GM23338 (cell line): Measurements from ENCODE around the gene APLN.

ENCODE experiments used
- CREB1 ChIP-seq: fragments of 250-450 bp; sonication (Bioruptor Pico); IDR thresholded peaks from 2 replicates; pipeline ENCODE4 v1.5.0; 2020; ENCODE audit warnings: low read depth, mild to moderate bottlenecking, moderate library complexity
- EZH2 ChIP-seq: fragments of 200-600 bp; sonication (generic); IDR thresholded peaks from one replicate; pipeline ENCODE4 v1.8.0; 2017; ENCODE audit warnings: antibody characterized with exemption, mild to moderate bottlenecking, low read depth; ENCODE audit not compliant: unreplicated experiment
- EZH2phosphoT487 ChIP-seq: fragments of 200-600 bp; sonication (generic); IDR thresholded peaks from one replicate; pipeline ENCODE4 v1.8.1; 2018; ENCODE audit warnings: antibody characterized with exemption; ENCODE audit not compliant: unreplicated experiment
- JUNB ChIP-seq: IDR thresholded peaks from one replicate; pipeline ENCODE4 v1.6.1; 2016; ENCODE audit warnings: antibody characterized with exemption; ENCODE audit not compliant: unreplicated experiment
- NANOG ChIP-seq: IDR thresholded peaks from 2 replicates; pipeline ENCODE4 v1.6.1; 2016; ENCODE audit warnings: antibody characterized with exemption, borderline replicate concordance
- POLR2AphosphoS5 ChIP-seq: IDR thresholded peaks from 2 replicates; pipeline ENCODE4 v1.6.1; 2016; ENCODE audit warnings: antibody characterized with exemption, low read depth
- STAT1 ChIP-seq: IDR thresholded peaks from one replicate; pipeline ENCODE4 v1.6.1; 2016; ENCODE audit warnings: antibody characterized with exemption; ENCODE audit not compliant: unreplicated experiment
- ZNF114 ChIP-seq: fragments of 250-450 bp; sonication (Bioruptor Pico); IDR thresholded peaks from 2 replicates; pipeline ENCODE4 v1.5.0; 2020; ENCODE audit warnings: mild to moderate bottlenecking, moderate library complexity
- ZNF331 ChIP-seq: fragments of 250-450 bp; sonication (Bioruptor Pico); IDR thresholded peaks from 2 replicates; pipeline ENCODE4 v1.5.0; 2020; ENCODE audit warnings: low read depth, mild to moderate bottlenecking, moderate library complexity
- TF ChIP-seq, protein P1 (sequence below), 2 experiments: fragments of 200-600 bp in 1 of 2; sonication (generic) in 1 of 2; conservative IDR thresholded peaks; 2 replicates each; pipeline versions ENCODE4 v1.5.1 to v1.6.1; 2016 to 2017; ENCODE audit warnings: antibody characterized with exemption in 2 of 2, low read depth in 2 of 2, mild to moderate bottlenecking in 2 of 2, moderate library complexity in 1 of 2
- TF ChIP-seq, protein P2 (sequence below): IDR thresholded peaks from one replicate; pipeline ENCODE4 v1.6.1; 2018; ENCODE audit warnings: antibody characterized with exemption; ENCODE audit not compliant: unreplicated experiment
- TF ChIP-seq, protein P3 (sequence below): IDR thresholded peaks from 2 replicates; pipeline ENCODE4 v1.6.1; 2016; ENCODE audit warnings: antibody characterized with exemption

DNA sequence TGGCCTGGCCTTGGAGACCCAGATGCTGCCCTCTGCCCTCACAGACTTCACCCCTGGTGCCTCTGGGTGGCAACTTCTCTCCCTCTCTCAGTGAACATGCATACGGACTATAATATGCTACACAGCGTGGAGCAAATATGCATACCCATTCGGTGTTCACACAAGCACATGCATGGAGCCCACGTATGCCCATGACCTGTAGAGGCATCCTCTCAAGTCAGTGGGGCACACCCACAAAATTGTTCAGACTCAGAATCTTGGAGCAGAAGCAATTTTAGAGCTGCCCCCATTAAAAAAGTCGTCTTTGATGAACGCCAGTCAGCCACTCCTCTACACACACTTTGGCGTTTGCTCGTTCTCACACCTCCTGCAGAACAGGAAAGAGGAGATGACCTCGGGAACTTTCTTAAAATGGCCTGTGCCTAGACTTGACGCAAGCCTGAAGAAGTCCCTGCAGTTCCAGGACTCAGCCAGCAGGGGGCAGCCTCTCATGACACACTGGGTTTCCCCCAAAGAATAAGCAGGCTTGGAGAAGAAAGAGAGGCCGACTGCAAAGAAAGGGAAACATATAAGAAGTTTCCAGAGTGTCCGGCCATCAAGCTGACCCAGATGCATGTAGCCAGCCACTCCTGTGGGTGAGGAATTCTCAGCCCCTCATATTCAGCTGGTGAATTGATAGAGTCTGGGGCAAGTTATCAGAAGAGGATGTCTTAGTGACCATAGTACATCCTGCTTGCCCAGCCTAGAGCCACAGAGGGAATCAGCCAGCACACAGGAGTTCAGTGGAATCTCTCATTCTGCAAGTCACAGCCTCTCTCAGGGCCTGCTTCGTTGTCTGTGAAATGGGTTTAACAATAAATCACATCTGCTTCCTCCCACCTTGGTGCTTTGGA lies 17.3 kb downstream of the APLN start:
- TF ChIP-seq, protein P1, sequence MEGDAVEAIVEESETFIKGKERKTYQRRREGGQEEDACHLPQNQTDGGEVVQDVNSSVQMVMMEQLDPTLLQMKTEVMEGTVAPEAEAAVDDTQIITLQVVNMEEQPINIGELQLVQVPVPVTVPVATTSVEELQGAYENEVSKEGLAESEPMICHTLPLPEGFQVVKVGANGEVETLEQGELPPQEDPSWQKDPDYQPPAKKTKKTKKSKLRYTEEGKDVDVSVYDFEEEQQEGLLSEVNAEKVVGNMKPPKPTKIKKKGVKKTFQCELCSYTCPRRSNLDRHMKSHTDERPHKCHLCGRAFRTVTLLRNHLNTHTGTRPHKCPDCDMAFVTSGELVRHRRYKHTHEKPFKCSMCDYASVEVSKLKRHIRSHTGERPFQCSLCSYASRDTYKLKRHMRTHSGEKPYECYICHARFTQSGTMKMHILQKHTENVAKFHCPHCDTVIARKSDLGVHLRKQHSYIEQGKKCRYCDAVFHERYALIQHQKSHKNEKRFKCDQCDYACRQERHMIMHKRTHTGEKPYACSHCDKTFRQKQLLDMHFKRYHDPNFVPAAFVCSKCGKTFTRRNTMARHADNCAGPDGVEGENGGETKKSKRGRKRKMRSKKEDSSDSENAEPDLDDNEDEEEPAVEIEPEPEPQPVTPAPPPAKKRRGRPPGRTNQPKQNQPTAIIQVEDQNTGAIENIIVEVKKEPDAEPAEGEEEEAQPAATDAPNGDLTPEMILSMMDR (conservative IDR thresholded peaks at IDR 0.05; ENCODE audit: low read depth in 2 of 2) = peak; percentile 73 to 83
- TF ChIP-seq POLR2AphosphoS5 = no peak
- no peak for TF ChIP-seq JUNB
- TF ChIP-seq, protein P2, sequence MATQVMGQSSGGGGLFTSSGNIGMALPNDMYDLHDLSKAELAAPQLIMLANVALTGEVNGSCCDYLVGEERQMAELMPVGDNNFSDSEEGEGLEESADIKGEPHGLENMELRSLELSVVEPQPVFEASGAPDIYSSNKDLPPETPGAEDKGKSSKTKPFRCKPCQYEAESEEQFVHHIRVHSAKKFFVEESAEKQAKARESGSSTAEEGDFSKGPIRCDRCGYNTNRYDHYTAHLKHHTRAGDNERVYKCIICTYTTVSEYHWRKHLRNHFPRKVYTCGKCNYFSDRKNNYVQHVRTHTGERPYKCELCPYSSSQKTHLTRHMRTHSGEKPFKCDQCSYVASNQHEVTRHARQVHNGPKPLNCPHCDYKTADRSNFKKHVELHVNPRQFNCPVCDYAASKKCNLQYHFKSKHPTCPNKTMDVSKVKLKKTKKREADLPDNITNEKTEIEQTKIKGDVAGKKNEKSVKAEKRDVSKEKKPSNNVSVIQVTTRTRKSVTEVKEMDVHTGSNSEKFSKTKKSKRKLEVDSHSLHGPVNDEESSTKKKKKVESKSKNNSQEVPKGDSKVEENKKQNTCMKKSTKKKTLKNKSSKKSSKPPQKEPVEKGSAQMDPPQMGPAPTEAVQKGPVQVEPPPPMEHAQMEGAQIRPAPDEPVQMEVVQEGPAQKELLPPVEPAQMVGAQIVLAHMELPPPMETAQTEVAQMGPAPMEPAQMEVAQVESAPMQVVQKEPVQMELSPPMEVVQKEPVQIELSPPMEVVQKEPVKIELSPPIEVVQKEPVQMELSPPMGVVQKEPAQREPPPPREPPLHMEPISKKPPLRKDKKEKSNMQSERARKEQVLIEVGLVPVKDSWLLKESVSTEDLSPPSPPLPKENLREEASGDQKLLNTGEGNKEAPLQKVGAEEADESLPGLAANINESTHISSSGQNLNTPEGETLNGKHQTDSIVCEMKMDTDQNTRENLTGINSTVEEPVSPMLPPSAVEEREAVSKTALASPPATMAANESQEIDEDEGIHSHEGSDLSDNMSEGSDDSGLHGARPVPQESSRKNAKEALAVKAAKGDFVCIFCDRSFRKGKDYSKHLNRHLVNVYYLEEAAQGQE = no peak
- TF ChIP-seq EZH2phosphoT487 = no peak
- TF ChIP-seq EZH2 = no peak
- no peak for TF ChIP-seq ZNF114 (CRISPR knock-in tag)
- no peak for TF ChIP-seq ZNF331 (CRISPR knock-in tag)
- TF ChIP-seq STAT1 = no peak
- no peak for TF ChIP-seq CREB1
- TF ChIP-seq, protein P3, sequence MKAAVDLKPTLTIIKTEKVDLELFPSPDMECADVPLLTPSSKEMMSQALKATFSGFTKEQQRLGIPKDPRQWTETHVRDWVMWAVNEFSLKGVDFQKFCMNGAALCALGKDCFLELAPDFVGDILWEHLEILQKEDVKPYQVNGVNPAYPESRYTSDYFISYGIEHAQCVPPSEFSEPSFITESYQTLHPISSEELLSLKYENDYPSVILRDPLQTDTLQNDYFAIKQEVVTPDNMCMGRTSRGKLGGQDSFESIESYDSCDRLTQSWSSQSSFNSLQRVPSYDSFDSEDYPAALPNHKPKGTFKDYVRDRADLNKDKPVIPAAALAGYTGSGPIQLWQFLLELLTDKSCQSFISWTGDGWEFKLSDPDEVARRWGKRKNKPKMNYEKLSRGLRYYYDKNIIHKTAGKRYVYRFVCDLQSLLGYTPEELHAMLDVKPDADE = no peak
- TF ChIP-seq NANOG = no peak
